Left ventricle myocardium inferior (tissue), 1 donor: ENCODE results near the gene CELF4. TPM values are rescaled to one million over a fixed set of nuclear protein-coding genes. Genes with fewer than 3 reads are reported as not detected.

Experiments
- DNase-seq: peaks from one replicate; pipeline ENCODE4 v3.0.0-alpha.2; 2020
- H3K27ac ChIP-seq: fragments of 200-600 bp; replicated peaks from 2 replicates; pipeline ENCODE4 v1.8.0; 2021
- H3K27me3 ChIP-seq: fragments of 200-600 bp; 2 replicates; pipeline ENCODE4 v1.8.0; 2021; ENCODE audit warnings: low read depth
- H3K36me3 ChIP-seq: fragments of 200-600 bp; 2 replicates; pipeline ENCODE4 v1.8.0; 2021
- H3K4me1 ChIP-seq: fragments of 200-600 bp; 2 replicates; pipeline ENCODE4 v1.8.0; 2021
- H3K4me3 ChIP-seq: fragments of 200-600 bp; 2 replicates; pipeline ENCODE4 v1.8.0; 2021; ENCODE audit warnings: mild to moderate bottlenecking, moderate library complexity
- H3K9me3 ChIP-seq: fragments of 200-600 bp; replicated peaks from 2 replicates; pipeline ENCODE4 v1.8.0; 2021
- intact Hi-C: fragments of 100-400 bp; cut with micrococcal nuclease; formaldehyde crosslinking; loops from one replicate; pipeline ENCODE4 v1.11.0; 2022
- total RNA-seq: library from RNA; stranded (reverse); fragmentation: NEBNext Ultra II Directional; extraction: Animal tissue kit (Norgen Biotek cat#: 25700); gene quantifications from one replicate; pipeline ENCODE4 v1.2.1, GENCODE V29; 2021
- TF ChIP-seq, protein P1 (sequence below): fragments of 200-600 bp; IDR thresholded peaks from 2 replicates; pipeline ENCODE4 v1.8.0; 2021; ENCODE audit warnings: antibody characterized with exemption, mild to moderate bottlenecking, borderline replicate concordance
- donor health status: DM: no; HTN: yes; CAD: no; lungs with severe emphysema.

Gene CELF4
- total RNA-seq, 1 donor from 2014 or later, result 0.60 TPM

DNA sequence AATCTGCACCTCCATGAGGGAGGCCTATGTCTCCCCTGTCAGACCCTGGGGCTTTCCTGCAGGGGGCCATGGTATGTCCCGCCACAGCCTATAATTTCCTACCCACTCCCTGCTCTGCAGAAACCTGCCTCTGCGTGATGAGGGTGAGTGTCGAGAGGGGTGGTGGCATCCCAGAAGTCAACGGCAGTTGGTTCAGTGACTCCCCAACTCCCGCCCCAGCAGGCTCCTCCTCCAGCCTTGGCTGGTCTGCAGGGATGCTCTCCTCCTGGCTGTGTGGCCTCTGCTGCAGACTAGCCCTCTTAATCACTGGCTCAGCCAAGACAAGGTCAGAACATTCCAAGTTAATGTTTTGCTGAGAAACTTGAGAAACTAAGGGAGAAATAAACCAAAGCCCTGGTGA is 13.3 kb downstream of the CELF4 start:
- DNase-seq, result no peak
- Histone ChIP-seq H3K36me3 (no peaks in the 10 kb centered on the region), H3K27ac (no peak overlapping the region), H3K27me3 (peaks cover 100% of the 10 kb centered on the region), H3K4me1 (no peaks in the 10 kb centered on the region), H3K4me3 (no peak overlapping the region), H3K9me3 (no peaks in the 10 kb centered on the region)
- intact Hi-C loops, result no loop called here
- TF ChIP-seq, protein P1, sequence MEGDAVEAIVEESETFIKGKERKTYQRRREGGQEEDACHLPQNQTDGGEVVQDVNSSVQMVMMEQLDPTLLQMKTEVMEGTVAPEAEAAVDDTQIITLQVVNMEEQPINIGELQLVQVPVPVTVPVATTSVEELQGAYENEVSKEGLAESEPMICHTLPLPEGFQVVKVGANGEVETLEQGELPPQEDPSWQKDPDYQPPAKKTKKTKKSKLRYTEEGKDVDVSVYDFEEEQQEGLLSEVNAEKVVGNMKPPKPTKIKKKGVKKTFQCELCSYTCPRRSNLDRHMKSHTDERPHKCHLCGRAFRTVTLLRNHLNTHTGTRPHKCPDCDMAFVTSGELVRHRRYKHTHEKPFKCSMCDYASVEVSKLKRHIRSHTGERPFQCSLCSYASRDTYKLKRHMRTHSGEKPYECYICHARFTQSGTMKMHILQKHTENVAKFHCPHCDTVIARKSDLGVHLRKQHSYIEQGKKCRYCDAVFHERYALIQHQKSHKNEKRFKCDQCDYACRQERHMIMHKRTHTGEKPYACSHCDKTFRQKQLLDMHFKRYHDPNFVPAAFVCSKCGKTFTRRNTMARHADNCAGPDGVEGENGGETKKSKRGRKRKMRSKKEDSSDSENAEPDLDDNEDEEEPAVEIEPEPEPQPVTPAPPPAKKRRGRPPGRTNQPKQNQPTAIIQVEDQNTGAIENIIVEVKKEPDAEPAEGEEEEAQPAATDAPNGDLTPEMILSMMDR, result no peak

DNA sequence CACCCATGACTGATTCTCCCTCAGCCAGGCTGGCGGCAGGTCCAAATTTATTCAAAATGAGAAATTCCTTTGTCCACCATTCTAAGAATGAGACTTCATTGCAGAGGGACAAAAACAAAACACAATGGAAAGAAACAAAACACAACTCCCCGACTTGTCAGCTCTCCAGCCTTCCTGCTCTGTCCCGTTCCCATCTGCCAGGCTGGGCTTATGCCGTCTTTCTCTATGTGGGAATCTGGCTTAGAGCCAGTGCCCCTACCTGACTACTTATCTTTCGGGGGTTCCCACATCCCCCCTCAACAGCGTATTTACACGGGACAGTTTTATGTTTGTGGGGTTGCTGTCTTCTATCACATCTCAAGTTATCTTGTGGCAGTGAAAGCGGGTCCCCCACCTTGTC is 13.8 kb downstream of the CELF4 start:
- Histone ChIP-seq H3K9me3 (no peaks in the 10 kb centered on the region), H3K27ac (no peak overlapping the region), H3K36me3 (no peaks in the 10 kb centered on the region), H3K4me1 (no peaks in the 10 kb centered on the region), H3K27me3 (peaks cover 98% of the 10 kb centered on the region), H3K4me3 (no peak overlapping the region)
- intact Hi-C loops, result no loop called here
- no peak for DNase-seq
- TF ChIP-seq, protein P1, result no peak

DNA sequence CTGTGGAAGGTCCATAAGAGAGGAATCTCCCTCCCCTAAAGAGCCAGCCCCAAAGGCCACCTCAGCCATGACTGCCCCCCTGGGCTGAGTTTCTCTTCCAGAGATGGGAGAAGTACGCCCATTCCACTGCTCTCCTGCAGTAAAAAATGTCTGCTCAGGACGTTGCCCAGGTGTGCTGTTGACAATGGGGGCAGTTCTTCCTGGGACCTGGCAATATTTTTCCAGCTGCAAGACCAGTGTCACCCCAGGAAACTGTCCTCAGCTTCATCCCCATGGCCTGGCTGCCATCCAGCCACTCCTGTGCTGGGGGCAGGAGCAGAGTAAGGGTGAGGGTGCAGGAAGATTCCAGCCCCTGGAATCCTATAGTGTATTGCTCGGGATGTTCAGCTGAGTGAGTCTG is 14.3 kb downstream of the CELF4 start:
- Histone ChIP-seq H3K4me3 (no peak overlapping the region), H3K9me3 (no peaks in the 10 kb centered on the region), H3K27me3 (peaks cover 97% of the 10 kb centered on the region), H3K4me1 (no peaks in the 10 kb centered on the region), H3K36me3 (no peaks in the 10 kb centered on the region), H3K27ac (no peak overlapping the region)
- TF ChIP-seq, protein P1, result no peak
- intact Hi-C loops, result no loop called here
- DNase-seq, result no peak

DNA sequence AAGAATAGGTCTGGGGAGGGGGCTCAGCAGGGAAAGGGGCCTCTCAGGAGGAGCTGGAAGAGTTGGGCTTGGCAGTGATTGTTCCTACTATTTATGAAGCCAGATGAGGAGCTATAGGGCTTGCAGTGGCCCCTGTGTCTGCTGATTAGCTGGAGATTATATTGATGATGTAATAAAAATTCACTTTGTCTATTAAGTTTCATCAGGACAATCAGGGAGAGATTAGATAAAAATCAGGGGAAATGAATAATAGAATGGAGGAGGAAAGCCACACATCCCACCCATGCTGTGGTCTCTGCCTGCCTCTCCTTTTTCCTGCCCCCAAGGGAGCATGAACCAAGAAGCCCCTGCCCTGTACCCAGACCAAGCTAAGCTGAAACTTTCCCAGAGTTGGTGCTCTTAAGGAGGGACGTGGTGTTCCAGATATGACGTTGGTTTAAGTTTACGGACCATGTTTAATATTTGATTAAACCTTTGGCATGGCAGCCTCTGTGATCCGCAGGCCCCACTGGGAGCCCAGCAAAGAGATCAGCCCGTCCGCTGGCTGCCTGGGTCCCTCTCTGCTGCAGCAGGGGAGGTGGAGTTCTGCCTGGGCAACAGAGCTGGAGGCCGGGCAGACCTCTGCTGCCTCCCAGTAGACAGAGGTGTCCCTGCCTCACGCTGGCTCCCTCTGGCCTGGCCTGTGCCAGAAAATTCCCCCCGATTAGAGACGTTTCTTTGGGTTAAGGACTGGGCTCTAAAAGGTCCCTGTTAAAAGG is 15.3 kb downstream of the CELF4 start:
- DNase-seq, result no peak
- Histone ChIP-seq H3K9me3 (no peaks in the 10 kb centered on the region), H3K36me3 (no peaks in the 10 kb centered on the region), H3K4me3 (no peak overlapping the region), H3K4me1 (no peaks in the 10 kb centered on the region), H3K27ac (no peak overlapping the region), H3K27me3 (peaks cover 97% of the 10 kb centered on the region)
- intact Hi-C loops, result no loop called here
- TF ChIP-seq, protein P1, result no peak

DNA sequence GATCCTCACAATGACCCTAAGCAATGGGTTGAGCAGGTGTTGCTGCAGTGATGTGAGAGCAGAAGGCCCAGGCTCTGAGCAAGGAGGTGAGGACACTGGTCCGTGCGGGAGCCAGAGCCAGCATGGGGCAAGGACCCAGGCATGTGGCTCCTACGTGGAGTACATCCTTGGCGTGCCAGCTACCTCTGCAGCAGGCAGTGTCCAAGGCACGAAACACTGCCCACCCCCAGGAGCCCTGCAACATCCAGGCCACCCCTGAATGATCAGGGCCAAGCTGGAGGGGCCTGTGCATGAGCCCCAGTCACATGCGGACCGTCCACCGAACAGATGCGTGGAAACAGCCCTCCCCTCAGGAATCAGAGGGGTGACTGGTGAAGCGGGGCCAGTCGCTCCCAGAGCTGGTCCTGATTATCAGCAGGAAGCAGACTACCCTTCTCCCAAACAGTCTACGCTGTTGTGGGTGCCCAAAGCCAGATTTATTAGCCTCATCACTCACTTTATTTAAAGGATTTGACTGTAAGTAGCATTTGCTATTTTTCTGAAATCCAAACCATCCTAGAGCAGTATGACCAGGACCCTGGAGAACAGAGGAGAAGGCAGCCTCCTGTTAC is 16.8 kb downstream of the CELF4 start:
- TF ChIP-seq, protein P1, result no peak
- DNase-seq, result no peak
- Histone ChIP-seq H3K27ac (no peak overlapping the region), H3K36me3 (no peaks in the 10 kb centered on the region), H3K4me1 (no peaks in the 10 kb centered on the region), H3K9me3 (no peaks in the 10 kb centered on the region), H3K27me3 (peaks cover 97% of the 10 kb centered on the region), H3K4me3 (no peak overlapping the region)
- intact Hi-C loops, result no loop called here
